GM19328 (cell line): Measurements from ENCODE around the gene ALDH1A1.

Experiments used
- ATAC-seq: cut with Tn5 transposase; IDR thresholded peaks from one replicate; pipeline ENCODE4 v1.9.1; 2021; ENCODE audit warnings: mild to moderate bottlenecking, moderate library complexity; ENCODE audit not compliant: unreplicated experiment

Gene ALDH1A1

GRCh38 chr9:72921888-72922654, 30.8 kb downstream of the ALDH1A1 start:
- no peak for ATAC-seq

GRCh38 chr9:72919246-72919945, 33.5 kb downstream of the ALDH1A1 start:
- ATAC-seq: no peak

GRCh38 chr9:72917892-72918509, 34.9 kb downstream of the ALDH1A1 start:
- no peak for ATAC-seq

GRCh38 chr9:72915659-72916058, 37.2 kb downstream of the ALDH1A1 start:
- no peak for ATAC-seq

GRCh38 chr9:72914750-72915149, 38.1 kb downstream of the ALDH1A1 start:
- ATAC-seq: no peak

GRCh38 chr9:72913382-72914009, 39.4 kb downstream of the ALDH1A1 start:
- no peak for ATAC-seq

GRCh38 chr9:72912476-72913381, 40.1 kb downstream of the ALDH1A1 start:
- ATAC-seq: no peak

- ATAC-seq: no peak
Measured at GRCh38 chr9:72911816-72912215, 41.0 kb downstream of the ALDH1A1 start.

GRCh38 chr9:72911247-72911775, 41.5 kb downstream of the ALDH1A1 start:
- no peak for ATAC-seq

GRCh38 chr9:72909428-72909827, 43.4 kb downstream of the ALDH1A1 start:
- ATAC-seq: no peak

- no peak for ATAC-seq
Measured at GRCh38 chr9:72907421-72907820, 45.4 kb downstream of the ALDH1A1 start.

- ATAC-seq: no peak
Measured at GRCh38 chr9:72906810-72907209, 46.0 kb downstream of the ALDH1A1 start.

GRCh38 chr9:72905514-72906480, 47.1 kb downstream of the ALDH1A1 start:
- no peak for ATAC-seq

- no peak for ATAC-seq
Measured at GRCh38 chr9:72904267-72905093, 48.4 kb downstream of the ALDH1A1 start.

- no peak for ATAC-seq
Measured at GRCh38 chr9:72903103-72903502, 49.8 kb downstream of the ALDH1A1 start.

- ATAC-seq: no peak
Measured at GRCh38 chr9:72902268-72902667, 50.6 kb downstream of the ALDH1A1 start.

GRCh38 chr9:72899734-72900477, 52.9 kb downstream of the ALDH1A1 start:
- no peak for ATAC-seq
